K562 (cell line): ENCODE data around the gene PGAP3. TPM values are rescaled to one million over a fixed set of nuclear protein-coding genes. Genes with fewer than 3 reads are reported as not detected.
A peak's percentile ranks its signal among the peaks of the same experiment; 100 is the strongest.

Source experiments
- ATAC-seq: fragments of 200-7000 bp; cut with Tn5 transposase; 3 replicates; pipeline ENCODE4 v1.9.1; 2020; ENCODE audit warnings: moderate library complexity
- BruUV-seq: library from RNA; stranded (reverse); fragments of 400-500 nt; replicated peaks from 2 replicates; lab custom pipeline; 2021; lab: Mats Ljungman, UMichigan
- CTCF ChIA-PET: fragments of 300-600 bp; formaldehyde crosslinking; extraction: SDS; loops from one replicate; lab custom pipeline; 2021; ENCODE audit warnings: low intra/inter-chr PET ratio; lab: Yijun Ruan, JAX
- POLR2A ChIA-PET: fragments of 300-600, 350-650 bp; sonication (Branson Sonifier 250); formaldehyde crosslinking; extraction: SDS; loops from one replicate; lab custom pipeline; 2021; ENCODE audit warnings: antibody characterized with exemption, inconsistent platforms; lab: Yijun Ruan, JAX
- DNase-seq, 4 experiments: peaks; one replicate each; pipeline versions ENCODE4 v3.0.0 to v3.0.0-alpha.2; 2011 to 2018; ENCODE audit warnings: low spot score in 3 of 4, mixed read lengths in 3 of 4; ENCODE audit errors: extremely low read depth in 1 of 4
- FAIRE-seq: peaks from 2 replicates; lab custom pipeline; 2011; peaks lifted over from hg19 to GRCh38; lab: Jason Lieb, UNC
- H2AFZ ChIP-seq: 2 replicates; pipeline ENCODE4 v1.6.0; 2011; ENCODE audit warnings: low read depth, low read length, control low read depth, inconsistent platforms
- H3K27ac ChIP-seq: fragments of 200-600 bp; 3 replicates; pipeline ENCODE4 v1.8.0; 2011; ENCODE audit warnings: low read depth, mild to moderate bottlenecking, control low read depth, inconsistent platforms, low read length, moderate library complexity, mixed read lengths; ENCODE audit errors: extremely low read depth
- H3K27me3 ChIP-seq, 2 experiments: fragments of 300-600 bp in 1 of 2; 2 replicates in 1 of 2; 3 replicates in 1 of 2; pipeline versions ENCODE4 v1.6.0 to v1.8.0; 2011; ENCODE audit warnings: inconsistent platforms in 2 of 2, low read length in 2 of 2, mild to moderate bottlenecking in 1 of 2, mixed read lengths in 1 of 2, moderate library complexity in 1 of 2; ENCODE audit not compliant: control insufficient read depth in 2 of 2, insufficient read depth in 2 of 2
- H3K36me3 ChIP-seq: fragments of 300-600 bp; 3 replicates; pipeline ENCODE4 v1.8.0; 2011; ENCODE audit warnings: mild to moderate bottlenecking, low read length, inconsistent platforms; ENCODE audit not compliant: control insufficient read depth, insufficient read depth
- H3K4me1 ChIP-seq, 2 experiments: fragments of 200-600 bp in 1 of 2; replicated peaks in 1 of 2; 2 replicates in 1 of 2; 3 replicates in 1 of 2; pipeline versions ENCODE4 v1.5.1 to v1.8.0; 2011; ENCODE audit warnings: inconsistent platforms in 2 of 2, low read length in 2 of 2, mild to moderate bottlenecking in 1 of 2, mixed read lengths in 1 of 2, moderate library complexity in 1 of 2; ENCODE audit not compliant: control insufficient read depth in 2 of 2, insufficient read depth in 2 of 2
- H3K4me2 ChIP-seq: 2 replicates; pipeline ENCODE4 v1.6.1; 2011; ENCODE audit warnings: low read length, control low read depth, inconsistent platforms, mixed read lengths; ENCODE audit not compliant: insufficient read depth
- H3K4me3 ChIP-seq: fragments of 200-600 bp; sonication (generic), shearing (Covaris generic); 2 replicates; pipeline ENCODE4 v1.5.1; 2016; ENCODE audit warnings: control low read depth, inconsistent platforms
- H3K79me2 ChIP-seq: fragments of 200-600 bp; 3 replicates; pipeline ENCODE4 v1.8.0; 2011; ENCODE audit warnings: low read length, inconsistent platforms; ENCODE audit not compliant: control insufficient read depth, insufficient read depth
- H3K9ac ChIP-seq, 2 experiments: 2 replicates each; pipeline versions ENCODE4 v1.6.0 to v1.6.1; 2011; ENCODE audit warnings: low read depth in 2 of 2, low read length in 2 of 2, control low read depth in 1 of 2, inconsistent platforms in 1 of 2, mild to moderate bottlenecking in 1 of 2, mixed read lengths in 1 of 2; ENCODE audit not compliant: insufficient read depth in 1 of 2
- H3K9me1 ChIP-seq: one replicate; pipeline ENCODE4 v1.6.0; 2011; ENCODE audit warnings: inconsistent platforms, mild to moderate bottlenecking, low read length, moderate library complexity; ENCODE audit not compliant: control insufficient read depth, insufficient read depth
- H3K9me3 ChIP-seq: replicated peaks from 2 replicates; pipeline ENCODE4 v1.5.1; 2011; ENCODE audit warnings: low read depth, low read length, inconsistent platforms; ENCODE audit not compliant: control insufficient read depth, insufficient read depth
- H4K20me1 ChIP-seq: replicated peaks from 2 replicates; pipeline ENCODE4 v1.6.1; 2011; ENCODE audit warnings: low read length, inconsistent platforms, mixed read lengths; ENCODE audit not compliant: control insufficient read depth, insufficient read depth
- CBX2 ChIP-seq: fragments of 200-600 bp; sonication (generic); IDR thresholded peaks from one replicate; pipeline ENCODE4 v1.6.1; 2012; ENCODE audit warnings: mild to moderate bottlenecking, low read length, inconsistent platforms; ENCODE audit not compliant: insufficient read depth, poor library complexity, severe bottlenecking
- FOXK1 ChIP-seq: sonication (generic); formaldehyde crosslinking; IDR thresholded peaks from 2 replicates; pipeline ENCODE4 v1.8.0; 2022; ENCODE audit warnings: missing genetic modification reagents, mild to moderate bottlenecking, borderline replicate concordance
- ILK ChIP-seq: fragments of 450-650 bp; IDR thresholded peaks from 2 replicates; pipeline ENCODE4 v1.6.1; 2016; ENCODE audit warnings: missing genetic modification characterization, low read depth, mild to moderate bottlenecking, missing compliant biosample characterization, moderate library complexity, borderline replicate concordance
- TAF7 ChIP-seq: fragments of 450-650 bp; IDR thresholded peaks from 2 replicates; pipeline ENCODE4 v1.6.1; 2016; ENCODE audit warnings: missing genetic modification characterization, missing compliant biosample characterization
- TEAD1 ChIP-seq, 2 experiments: fragments of 450-650 bp in 1 of 2; sonication (generic) in 1 of 2; formaldehyde crosslinking; IDR thresholded peaks; 2 replicates each; pipeline versions ENCODE4 v1.4.0 to v1.8.0; 2020 to 2022; ENCODE audit warnings: mild to moderate bottlenecking in 2 of 2, missing genetic modification reagents in 1 of 2
- ZKSCAN1 ChIP-seq: fragments of 150-350 bp; IDR thresholded peaks from 2 replicates; pipeline ENCODE4 v1.6.1; 2016; ENCODE audit warnings: low read depth, low read length
- ZNF146 ChIP-seq: IDR thresholded peaks from one replicate; pipeline ENCODE4 v1.6.1; 2018; ENCODE audit warnings: missing compliant biosample characterization; ENCODE audit not compliant: unreplicated experiment
- WGBS: fragments of 100-300 bp; shearing (Covaris generic); methylation state at CpG from one replicate; pipeline ENCODE4 v1.1.6; 2016; ENCODE audit warnings: low coverage, mixed read lengths; ENCODE audit not compliant: insufficient coverage; ENCODE audit errors: missing lambda C conversion rate; 5-methylcytosine and 5-hydroxymethylcytosine counted together
- in situ Hi-C: fragments of 300-500 bp; cut with MboI; formaldehyde crosslinking; loops from 4 replicates; pipeline ENCODE4 v1.15.0; 2018; ENCODE audit warnings: inconsistent platforms, mixed read lengths
- intact Hi-C: fragments of 100-400 bp; cut with micrococcal nuclease; formaldehyde crosslinking; loops from 2 replicates; pipeline ENCODE4 v1.14.2; 2022
- polyA plus RNA-seq, 8 experiments: library from polyadenylated mRNA; depleted of rRNA in 4 of 8; stranded (reverse) in 5 of 8; unstranded in 3 of 8; fragments of >200 nt; fragmentation: Nextera tagmentation in 2 of 8; fragmentation: Illumina TruSeq in 1 of 8; extraction: Ambion mirVana in 2 of 8; extraction: Trizol in 1 of 8; gene quantifications; 2 replicates each; pipeline versions ENCODE4 v1.2.1 to v1.2.3, GENCODE V29; 2011 to 2014; ENCODE audit warnings: inconsistent platforms in 1 of 8, missing spikeins in 1 of 8
- total RNA-seq, 7 experiments: library from RNA; depleted of rRNA in 6 of 7; stranded (reverse); fragments of >200 nt in 6 of 7; fragmentation: Illumina TruSeq in 2 of 7; extraction: Trizol in 2 of 7; gene quantifications; 2 replicates each; pipeline versions ENCODE4 v1.2.1 to v1.2.3, GENCODE V29; 2011 to 2021; ENCODE audit warnings: low replicate concordance in 1 of 7
- TF ChIP-seq, protein P1 (sequence below): fragments of 250-450 bp; sonication (Bioruptor Pico); IDR thresholded peaks from 2 replicates; pipeline ENCODE4 v1.8.0; 2022; ENCODE audit warnings: inconsistent platforms

The PGAP3 gene
- total and polyA plus RNA-seq, 9 of the 15 experiments (the other 6 are each of a cell fraction or from before 2014, with no cell fraction given): 0.38 to 9.4 (median 4.5) TPM

DNA sequence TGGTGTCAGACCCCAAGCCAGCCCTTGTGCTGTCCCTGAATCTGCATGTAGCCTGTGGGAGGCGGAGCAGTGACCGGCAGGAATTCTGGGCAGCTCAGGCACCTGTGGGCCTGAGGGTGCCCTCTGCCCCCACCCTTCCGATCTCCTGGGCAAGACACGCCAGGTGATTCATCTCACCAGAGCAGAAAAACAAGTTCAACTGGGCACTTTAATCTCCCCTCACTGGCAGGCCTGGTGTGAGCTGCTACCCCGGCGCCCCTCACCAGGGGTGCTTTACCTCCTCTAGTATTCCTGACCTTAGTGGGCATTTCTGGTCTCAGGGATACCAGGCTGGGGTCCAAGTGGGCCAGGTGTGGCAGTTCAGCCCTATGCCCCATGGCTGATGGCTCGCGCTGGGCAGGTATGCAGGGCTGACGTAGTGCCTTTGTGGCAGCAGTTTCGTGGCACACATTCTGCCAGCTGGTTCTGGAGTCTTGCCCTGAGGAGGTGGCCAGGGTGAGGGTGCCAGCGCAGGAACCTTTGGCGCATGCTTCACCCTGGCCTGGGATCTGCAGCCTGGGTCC lies 18.0 kb upstream of the PGAP3 start (continued):
- TF ChIP-seq, protein P1, sequence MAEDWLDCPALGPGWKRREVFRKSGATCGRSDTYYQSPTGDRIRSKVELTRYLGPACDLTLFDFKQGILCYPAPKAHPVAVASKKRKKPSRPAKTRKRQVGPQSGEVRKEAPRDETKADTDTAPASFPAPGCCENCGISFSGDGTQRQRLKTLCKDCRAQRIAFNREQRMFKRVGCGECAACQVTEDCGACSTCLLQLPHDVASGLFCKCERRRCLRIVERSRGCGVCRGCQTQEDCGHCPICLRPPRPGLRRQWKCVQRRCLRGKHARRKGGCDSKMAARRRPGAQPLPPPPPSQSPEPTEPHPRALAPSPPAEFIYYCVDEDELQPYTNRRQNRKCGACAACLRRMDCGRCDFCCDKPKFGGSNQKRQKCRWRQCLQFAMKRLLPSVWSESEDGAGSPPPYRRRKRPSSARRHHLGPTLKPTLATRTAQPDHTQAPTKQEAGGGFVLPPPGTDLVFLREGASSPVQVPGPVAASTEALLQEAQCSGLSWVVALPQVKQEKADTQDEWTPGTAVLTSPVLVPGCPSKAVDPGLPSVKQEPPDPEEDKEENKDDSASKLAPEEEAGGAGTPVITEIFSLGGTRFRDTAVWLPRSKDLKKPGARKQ (CRISPR knock-in tag): no peak
- TF ChIP-seq FOXK1 (CRISPR knock-in tag) (no peak), ILK (tag) (no peak), CBX2 (no peak), ZNF146 (CRISPR knock-in tag) (no peak)

- Histone ChIP-seq H3K9me3 (no peaks in the 10 kb centered on the region), H3K4me2 (no peak overlapping the region), H3K9ac (peak overlapping the region in 1 of 2 experiments; percentile 59; a peak in 2 of 4 replicates), H3K36me3 (no peaks in the 10 kb centered on the region), H3K9me1 (no peaks in the 10 kb centered on the region), H4K20me1 (no peaks in the 10 kb centered on the region; the same call in 1 of the 2 replicates), H3K27ac (no peak overlapping the region), H3K27me3 (peaks cover 0 to under 1% of the 10 kb centered on the region in 2 experiments; a peak in 1 of 5 replicates), H2AFZ (no peak overlapping the region), H3K79me2 (no peaks in the 10 kb centered on the region), H3K4me1 (peaks cover 0 to 30% of the 10 kb centered on the region in 2 experiments; a peak in 3 of 5 replicates), H3K4me3 (no peak overlapping the region)
- in situ Hi-C loops (no loop called here), intact Hi-C loops (no loop called here)
- DNase-seq (no peak), ATAC-seq (no peak), FAIRE-seq (no peak)
- WGBS: 42% methylated on average over 10 of the region's 11 CpGs
- ChIA-PET POLR2A (interaction anchor here (1.5 to 1.6 kb wide), 2 partner anchors 10 to 17 kb away, joined by 4 read pairs; partner anchors contain the start of gene PGAP3), CTCF (no interaction called here)
- TF ChIP-seq TAF7 (tag) (no peak), TEAD1 (CRISPR knock-in tag; IDR thresholded peaks at IDR 0.05) (peak in 1 of 2 experiments; percentile 66; a peak in 1 of 4 replicates), ZKSCAN1 (peak; percentile 85)
- BruUV-seq: no TSS peak
These were observed 17.1 kb upstream of the PGAP3 start for GRCh38 chr17:39704821-39705551.
